Esophagus squamous epithelium (tissue), 5 donors: Measurements from ENCODE around the gene GNB3. TPM values are rescaled to one million over a fixed set of nuclear protein-coding genes. Genes with fewer than 3 reads are reported as not detected.

Experiments
- DNase-seq: peaks from one replicate; lab custom pipeline; 2025; lab: John Stamatoyannopoulos, UW
- H3K27ac ChIP-seq, 4 donors: fragments of 200-600 bp; sonication (generic); one replicate each; pipeline ENCODE4 v1.5.1; 2016 to 2019; ENCODE audit warnings: mild to moderate bottlenecking in 1 of 4
- H3K27me3 ChIP-seq, 4 donors: fragments of 200-600 bp; sonication (generic); 1 replicate in 3 of 4; 2 replicates in 1 of 4; pipeline versions ENCODE4 v1.5.1 to v1.6.0; 2017 to 2021; ENCODE audit warnings: antibody characterized with exemption in 1 of 4
- H3K36me3 ChIP-seq, 3 donors: fragments of 200-600 bp; sonication (generic); one replicate each; pipeline ENCODE4 v1.5.1; 2016 to 2019
- H3K4me1 ChIP-seq, 3 donors: fragments of 200-600 bp; sonication (generic); one replicate each; pipeline ENCODE4 v1.5.1; 2017 to 2019
- H3K4me3 ChIP-seq, 4 donors: fragments of 200-600 bp; sonication (generic); 1 replicate in 3 of 4; 2 replicates in 1 of 4; pipeline ENCODE4 v1.5.1; 2016 to 2019; ENCODE audit warnings: mild to moderate bottlenecking in 2 of 4, moderate library complexity in 1 of 4
- H3K9me3 ChIP-seq, 3 donors: fragments of 200-600 bp; sonication (generic); one replicate each; pipeline ENCODE4 v1.5.1; 2016 to 2019
- POLR2A ChIP-seq, 4 donors: fragments of 450-650 bp; IDR thresholded peaks; one replicate each; pipeline ENCODE4 v1.6.1; 2017; ENCODE audit warnings: antibody characterized with exemption in 4 of 4, mild to moderate bottlenecking in 4 of 4, moderate library complexity in 3 of 4
- WGBS, 2 donors: methylation state at CpG; one replicate each; pipeline ENCODE4 v1.1.5; 2018; 5-methylcytosine and 5-hydroxymethylcytosine counted together
- intact Hi-C: fragments of 100-400 bp; cut with DNase I; formaldehyde crosslinking; loops from one replicate; pipeline ENCODE4 v1.15.0; 2022
- total RNA-seq, 4 donors: library from RNA; depleted of rRNA; stranded (reverse); fragments of >200 nt; gene quantifications; one replicate each; pipeline ENCODE4 v1.1.0, GENCODE V29; 2016
- TF ChIP-seq, protein P1 (sequence below), 6 experiments: fragments of 450-650 bp in 4 of 6; fragments of 200-600 bp in 2 of 6; sonication (generic) in 2 of 6; IDR thresholded peaks; one replicate each; pipeline ENCODE4 v1.5.1; 2016 to 2019; ENCODE audit warnings: antibody characterized with exemption in 6 of 6, mild to moderate bottlenecking in 4 of 6, moderate library complexity in 4 of 6
- donor health status: DM: yes; HTN: yes; CAD: no.

GNB3 gene
- total RNA-seq, 4 donors from 2014 or later = 0.76 TPM; not detected in 3

DNA sequence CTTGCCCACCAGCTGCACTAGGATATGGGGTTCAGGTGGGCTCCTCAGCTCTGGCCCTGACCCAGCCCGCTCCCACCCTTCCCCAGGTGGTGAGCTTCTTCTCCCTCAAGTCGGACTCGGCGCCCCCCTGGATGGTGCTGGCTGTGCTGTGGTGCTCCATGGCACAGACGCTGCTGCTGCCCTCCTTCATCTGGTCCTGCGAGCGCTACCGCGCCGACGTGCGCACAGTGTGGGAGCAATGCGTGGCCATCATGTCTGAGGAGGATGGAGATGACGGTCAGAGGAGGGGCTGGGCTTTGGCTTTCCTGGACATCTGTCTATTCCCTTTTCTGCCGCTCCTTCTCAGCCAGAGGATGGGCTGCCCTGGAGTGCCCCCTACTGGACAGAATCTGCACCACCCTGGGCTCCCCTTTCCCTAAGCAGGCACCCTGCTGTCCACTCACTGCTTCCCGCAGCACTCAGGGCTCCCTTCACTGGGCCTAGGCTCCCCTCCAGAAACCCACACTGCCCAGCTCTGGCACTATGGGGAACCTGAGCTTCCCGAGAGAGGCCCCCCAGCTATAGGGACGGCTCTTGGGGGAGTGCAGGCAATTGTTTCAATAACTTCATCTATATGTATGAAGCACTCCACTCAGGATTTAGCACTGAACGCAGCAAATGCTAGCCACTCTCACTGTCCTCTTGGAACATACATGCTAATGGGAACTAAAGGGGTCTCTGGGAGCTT is 15.2 kb upstream of the GNB3 start:
- WGBS, 2 donors = 13 to 19% methylated on average over 3 to 6 of the region's 19 CpGs
- Histone ChIP-seq H3K36me3 (peaks cover 0 to 5% (median 0%) of the 10 kb centered on the region in 3 donors), H3K27me3 (peaks cover 0 to 97% (median 5%) of the 10 kb centered on the region in 4 donors), H3K9me3 (no peaks in the 10 kb centered on the region), H3K4me1 (peaks cover 10 to 69% (median 18%) of the 10 kb centered on the region in 3 donors), H3K4me3 (peak overlapping the region in 1 of 4 donors; percentile 24), H3K27ac (no peak overlapping the region)
- intact Hi-C loops = loop anchor here (5.0 kb wide), 1 partner anchor 88 kb away; no protein-coding TSS in a partner anchor
- no peak for DNase-seq
- TF ChIP-seq, protein P1, sequence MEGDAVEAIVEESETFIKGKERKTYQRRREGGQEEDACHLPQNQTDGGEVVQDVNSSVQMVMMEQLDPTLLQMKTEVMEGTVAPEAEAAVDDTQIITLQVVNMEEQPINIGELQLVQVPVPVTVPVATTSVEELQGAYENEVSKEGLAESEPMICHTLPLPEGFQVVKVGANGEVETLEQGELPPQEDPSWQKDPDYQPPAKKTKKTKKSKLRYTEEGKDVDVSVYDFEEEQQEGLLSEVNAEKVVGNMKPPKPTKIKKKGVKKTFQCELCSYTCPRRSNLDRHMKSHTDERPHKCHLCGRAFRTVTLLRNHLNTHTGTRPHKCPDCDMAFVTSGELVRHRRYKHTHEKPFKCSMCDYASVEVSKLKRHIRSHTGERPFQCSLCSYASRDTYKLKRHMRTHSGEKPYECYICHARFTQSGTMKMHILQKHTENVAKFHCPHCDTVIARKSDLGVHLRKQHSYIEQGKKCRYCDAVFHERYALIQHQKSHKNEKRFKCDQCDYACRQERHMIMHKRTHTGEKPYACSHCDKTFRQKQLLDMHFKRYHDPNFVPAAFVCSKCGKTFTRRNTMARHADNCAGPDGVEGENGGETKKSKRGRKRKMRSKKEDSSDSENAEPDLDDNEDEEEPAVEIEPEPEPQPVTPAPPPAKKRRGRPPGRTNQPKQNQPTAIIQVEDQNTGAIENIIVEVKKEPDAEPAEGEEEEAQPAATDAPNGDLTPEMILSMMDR (IDR thresholded peaks at IDR 0.05) = peak; percentile 85 to 94 (median 90)
- no peak for TF ChIP-seq POLR2A (IDR thresholded peaks at IDR 0.05)

DNA sequence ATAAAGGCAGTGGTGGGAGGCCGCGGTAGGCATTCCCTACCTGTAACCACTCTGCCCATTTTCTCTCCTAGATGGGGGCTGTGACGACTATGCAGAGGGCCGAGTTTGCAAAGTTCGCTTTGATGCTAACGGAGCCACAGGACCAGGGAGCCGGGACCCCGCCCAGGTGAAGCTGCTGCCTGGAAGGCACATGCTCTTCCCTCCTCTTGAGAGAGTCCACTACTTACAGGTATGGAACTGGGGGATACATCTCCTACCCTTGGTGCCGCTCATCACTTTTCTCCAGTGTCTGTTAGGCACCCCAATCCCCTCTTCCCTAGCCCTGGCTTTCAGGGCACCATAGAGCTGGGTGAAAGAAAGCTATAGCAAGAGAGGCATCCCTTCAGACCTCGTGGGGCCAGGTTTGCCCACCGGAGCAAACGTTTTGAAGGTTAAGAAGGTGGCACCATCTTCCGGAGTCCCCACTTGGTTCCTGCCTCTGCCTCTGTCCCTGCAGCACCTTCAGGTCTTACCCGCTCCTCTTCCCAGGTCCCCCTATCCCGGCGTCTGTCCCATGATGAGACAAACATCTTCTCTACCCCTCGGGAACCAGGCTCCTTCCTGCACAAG is 14.5 kb upstream of the GNB3 start:
- Histone ChIP-seq H3K27ac (no peak overlapping the region), H3K9me3 (no peaks in the 10 kb centered on the region), H3K27me3 (peaks cover 0 to 91% (median 5%) of the 10 kb centered on the region in 4 donors), H3K4me1 (peaks cover 7 to 64% (median 18%) of the 10 kb centered on the region in 3 donors), H3K4me3 (no peak overlapping the region), H3K36me3 (peaks cover 0 to 12% (median 0%) of the 10 kb centered on the region in 3 donors)
- intact Hi-C loops = loop anchor here (5.0 kb wide), 1 partner anchor 89 kb away; no protein-coding TSS in a partner anchor
- no peak for DNase-seq
- TF ChIP-seq, protein P1 (IDR thresholded peaks at IDR 0.05) = no peak
- TF ChIP-seq POLR2A (IDR thresholded peaks at IDR 0.05) = no peak
- 65 to 67% methylated on average over 15 to 17 of the region's 17 CpGs for WGBS, 2 donors

DNA sequence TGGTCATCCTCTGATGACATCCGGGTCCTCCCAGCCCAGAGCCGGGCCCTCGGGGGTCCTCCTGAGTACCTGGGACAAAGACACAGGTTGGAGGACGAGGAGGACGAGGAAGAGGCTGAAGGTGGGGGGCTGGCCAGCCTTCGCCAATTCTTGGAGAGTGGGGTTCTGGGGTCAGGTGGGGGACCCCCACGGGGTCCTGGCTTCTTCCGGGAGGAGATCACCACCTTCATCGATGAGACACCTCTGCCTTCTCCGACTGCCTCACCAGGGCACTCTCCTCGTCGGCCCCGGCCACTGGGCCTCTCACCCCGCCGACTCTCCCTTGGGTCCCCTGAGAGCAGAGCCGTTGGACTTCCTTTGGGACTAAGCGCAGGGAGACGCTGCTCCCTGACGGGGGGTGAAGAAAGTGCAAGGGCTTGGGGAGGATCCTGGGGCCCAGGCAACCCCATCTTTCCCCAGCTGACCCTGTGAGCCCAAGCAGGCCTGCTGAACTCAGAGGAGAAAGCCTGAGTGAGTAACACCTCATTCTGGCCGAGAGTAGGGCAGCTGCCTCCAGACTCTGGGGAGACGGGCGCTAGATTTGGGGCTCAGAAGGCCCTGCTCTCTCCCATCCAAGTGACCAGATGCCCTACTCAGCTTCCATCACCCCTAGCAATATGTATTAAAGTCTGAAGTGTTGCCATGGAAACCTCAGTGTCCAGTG is 13.8 kb upstream of the GNB3 start:
- H3K27ac ChIP-seq = peak overlapping the region; percentile 9 to 63 (median 29)
- H3K9me3 ChIP-seq = no peaks in the 10 kb centered on the region
- peaks cover 5 to 57% (median 16%) of the 10 kb centered on the region in 3 donors for H3K4me1 ChIP-seq
- no peak for TF ChIP-seq POLR2A (IDR thresholded peaks at IDR 0.05)
- TF ChIP-seq, protein P1 (IDR thresholded peaks at IDR 0.05) = no peak
- peaks cover 0 to 85% (median 5%) of the 10 kb centered on the region in 4 donors for H3K27me3 ChIP-seq
- no peak for DNase-seq
- WGBS, 2 donors = 71% methylated on average over 5 of the region's 22 CpGs; no CpG with 5 or more reads in 1 of the 2 donors
- H3K36me3 ChIP-seq = peaks cover 0 to 18% (median 0%) of the 10 kb centered on the region in 3 donors
- intact Hi-C loops = loop anchor here (5.0 kb wide), 1 partner anchor 90 kb away; no protein-coding TSS in a partner anchor
- peak overlapping the region in 1 of 4 donors; percentile 95 for H3K4me3 ChIP-seq

DNA sequence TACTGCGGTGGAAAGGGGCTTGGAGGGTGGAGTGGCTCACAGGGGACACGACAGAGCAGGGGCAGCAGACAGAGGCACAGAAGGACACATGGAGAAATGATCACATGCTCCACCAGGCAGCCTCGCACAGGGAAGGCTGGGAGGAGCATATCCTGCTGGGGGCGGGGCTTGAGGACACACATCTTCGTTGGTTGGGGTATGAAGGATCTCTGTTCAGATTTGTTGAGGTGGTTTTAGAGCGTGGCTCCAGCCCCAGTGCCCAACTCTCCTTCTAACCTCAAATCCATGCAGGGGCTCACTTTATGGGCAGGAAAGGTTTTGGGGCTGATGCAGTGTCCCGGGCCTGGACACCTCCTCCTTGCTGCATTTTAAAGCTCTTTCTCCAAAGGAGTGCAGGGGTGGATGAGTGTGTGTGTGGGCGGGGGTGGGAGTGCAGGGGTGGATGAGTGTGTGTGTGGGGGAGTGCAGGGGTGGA is 13.3 kb upstream of the GNB3 start:
- TF ChIP-seq, protein P1 (IDR thresholded peaks at IDR 0.05) = no peak
- TF ChIP-seq POLR2A (IDR thresholded peaks at IDR 0.05) = no peak
- H3K4me1 ChIP-seq = peaks cover 2 to 52% (median 11%) of the 10 kb centered on the region in 3 donors
- peaks cover 0 to 23% (median 0%) of the 10 kb centered on the region in 3 donors for H3K36me3 ChIP-seq
- H3K27ac ChIP-seq = peak overlapping the region; percentile 9 to 63 (median 29)
- peaks cover 0 to 79% (median 5%) of the 10 kb centered on the region in 4 donors for H3K27me3 ChIP-seq
- DNase-seq = no peak
- peak overlapping the region in 2 of 4 donors; percentile 62 to 95 for H3K4me3 ChIP-seq
- 0 to 7% methylated on average over 3 to 6 of the region's 8 CpGs for WGBS, 2 donors
- no peaks in the 10 kb centered on the region for H3K9me3 ChIP-seq
- intact Hi-C loops = loop anchor here (5.0 kb wide), 1 partner anchor 90 kb away; no protein-coding TSS in a partner anchor
